H7 (cell line): Measurements from ENCODE around the gene NUP153. TPM values are rescaled to one million over a fixed set of nuclear protein-coding genes. Genes with fewer than 3 reads are reported as not detected.
A peak's percentile ranks its signal among the peaks of the same experiment; 100 is the strongest.
"Not testable (repeated sequence)": the region's sequence is repeated elsewhere in the genome, so short reads cannot be mapped to it uniquely, and the experiment has no call there.

Experiments
- DNase-seq: peaks from one replicate; pipeline ENCODE4 v3.0.0; 2012
- H3K27me3 ChIP-seq: 2 replicates; pipeline ENCODE4 v1.6.0; 2011; ENCODE audit warnings: mild to moderate bottlenecking, low read length; ENCODE audit not compliant: control insufficient read depth, insufficient read depth
- H3K36me3 ChIP-seq: replicated peaks from 2 replicates; pipeline ENCODE4 v1.5.1; 2011; ENCODE audit warnings: low read length; ENCODE audit not compliant: control insufficient read depth, insufficient read depth
- H3K4me3 ChIP-seq: 2 replicates; pipeline ENCODE4 v1.5.1; 2011; ENCODE audit warnings: low read depth, mild to moderate bottlenecking, control low read depth, low read length, moderate library complexity; ENCODE audit not compliant: insufficient read depth
- total RNA-seq: library from RNA; depleted of rRNA; stranded (reverse); fragments of >200 nt; shearing (Covaris generic); gene quantifications from 2 replicates; pipeline ENCODE4 v1.2.3, GENCODE V29; 2014; rRNA removed

Gene NUP153
- total RNA-seq, 1 experiment from 2014 or later, result 48.0 TPM

DNA sequence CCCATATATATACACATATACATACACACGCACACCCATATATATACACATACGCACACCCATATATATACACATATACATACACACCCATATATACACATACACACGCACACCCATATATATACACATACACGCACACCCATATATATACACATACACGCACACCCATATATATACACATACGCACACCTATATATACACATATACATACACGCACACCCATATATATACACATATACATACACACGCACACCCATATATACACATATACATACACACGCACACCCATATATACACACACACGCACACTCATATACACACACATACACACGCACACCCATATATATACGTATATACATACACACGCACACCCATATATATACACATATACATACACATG, 120.1 kb downstream of the NUP153 start:
- not testable (repeated sequence) for DNase-seq, H3K27me3 ChIP-seq, H3K4me3 ChIP-seq, H3K36me3 ChIP-seq

DNA sequence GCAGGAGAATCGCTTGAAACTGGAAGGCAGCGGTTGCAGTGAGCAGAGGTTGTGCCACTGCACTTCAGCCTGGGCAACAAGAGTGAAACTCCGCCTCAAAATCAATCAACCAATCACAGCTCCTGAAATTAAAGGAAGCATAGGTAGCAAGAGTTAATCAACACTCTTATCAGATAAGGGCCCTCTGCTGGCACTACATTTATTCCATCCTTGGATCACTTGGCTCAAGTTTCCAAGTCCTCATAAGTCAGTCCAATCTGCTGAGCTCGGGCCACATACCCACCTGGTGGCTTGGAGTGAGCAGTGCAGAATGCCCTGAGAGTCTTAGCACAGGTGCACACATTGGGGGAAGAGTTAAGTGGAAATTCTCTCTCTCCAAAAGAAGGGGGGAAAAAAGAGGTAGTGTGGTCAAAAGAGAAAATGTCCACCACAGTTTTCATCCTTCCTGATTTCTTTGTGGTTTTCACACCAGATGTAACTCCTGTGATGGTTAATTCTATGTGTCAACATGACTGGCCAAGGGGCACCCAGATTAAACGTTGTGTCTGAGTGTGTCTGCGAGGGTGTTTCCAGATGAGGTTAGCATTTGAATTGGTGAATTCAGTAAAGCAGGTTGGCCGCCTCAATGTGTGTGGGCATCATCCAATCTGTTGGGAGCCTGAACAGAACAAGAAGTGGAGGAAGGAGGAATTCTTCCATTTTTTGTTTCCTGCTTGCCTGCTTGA, 120.8 kb downstream of the NUP153 start:
- H3K27me3 ChIP-seq, result no peaks in the 10 kb centered on the region
- no peaks in the 10 kb centered on the region for H3K36me3 ChIP-seq
- H3K4me3 ChIP-seq, result no peak overlapping the region
- DNase-seq, result peak; percentile 56

DNA sequence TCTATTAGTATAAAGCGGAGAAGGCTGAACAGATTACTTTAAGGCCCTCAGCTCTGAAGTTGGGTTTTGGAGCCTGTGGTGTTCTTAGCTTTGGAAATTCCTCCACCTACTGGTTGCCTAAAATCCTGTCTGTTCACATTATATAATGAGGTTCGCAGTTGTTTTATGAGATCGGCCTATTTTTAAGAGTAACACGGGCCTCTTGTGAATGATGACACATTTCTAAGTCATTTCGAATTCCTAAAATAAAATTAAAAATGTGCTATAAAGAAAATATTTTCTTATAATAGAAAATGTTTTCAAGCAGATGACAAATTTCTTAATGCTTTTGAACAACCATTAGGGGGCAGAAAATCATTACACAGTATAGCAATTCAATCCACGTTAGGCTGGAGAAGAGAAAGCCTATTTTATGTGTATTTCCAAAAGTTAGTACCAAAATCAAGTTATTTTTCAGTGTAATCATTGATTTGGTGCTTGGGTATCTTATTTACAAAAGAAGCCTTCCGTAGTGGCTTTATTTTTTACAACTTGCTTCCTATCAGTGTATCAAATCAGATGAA, 122.4 kb downstream of the NUP153 start:
- peak; percentile 73 for DNase-seq
- Histone ChIP-seq H3K27me3 (no peaks in the 10 kb centered on the region), H3K4me3 (no peak overlapping the region), H3K36me3 (no peaks in the 10 kb centered on the region)

GRCh38 chr6:17583811-17584210, 122.9 kb downstream of the NUP153 start:
- H3K36me3 ChIP-seq, result no peaks in the 10 kb centered on the region
- DNase-seq, result no peak
- no peaks in the 10 kb centered on the region for H3K27me3 ChIP-seq
- no peak overlapping the region for H3K4me3 ChIP-seq

- not testable (repeated sequence) for H3K4me3 ChIP-seq, H3K36me3 ChIP-seq, DNase-seq, H3K27me3 ChIP-seq
Observed at GRCh38 chr6:17581282-17581681, 125.4 kb downstream of the NUP153 start.

DNA sequence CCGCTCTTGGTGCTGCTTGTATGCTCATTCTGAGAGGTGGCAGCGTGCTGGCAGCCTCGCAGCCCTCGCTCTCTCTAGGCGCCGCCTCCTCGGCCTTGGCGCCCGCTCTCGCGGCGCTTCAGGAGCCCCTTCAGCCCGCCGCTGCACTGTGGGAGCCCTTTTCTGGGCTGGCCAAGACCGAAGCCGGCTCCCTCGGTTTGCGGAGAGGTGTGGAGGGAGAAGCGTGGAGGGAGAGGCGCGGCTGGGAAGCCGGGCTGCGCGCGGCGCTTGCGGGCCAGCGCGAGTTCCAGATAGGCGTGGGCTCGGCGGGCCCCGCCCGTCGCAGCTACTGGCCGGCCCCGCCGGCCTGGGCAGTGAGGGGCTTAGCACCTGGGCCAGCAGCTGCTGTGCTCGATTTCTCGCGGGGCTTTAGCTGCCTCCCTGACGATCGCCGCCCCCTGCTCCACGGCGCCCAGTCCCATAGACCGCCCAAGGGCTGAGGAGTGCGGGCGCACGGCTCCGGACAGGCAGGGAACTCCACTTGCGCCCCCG, 126.1 kb downstream of the NUP153 start:
- no peak for DNase-seq
- Histone ChIP-seq H3K36me3 (no peaks in the 10 kb centered on the region), H3K4me3 (peak overlapping the region; percentile 26; the same call in 1 of the 2 replicates), H3K27me3 (no peaks in the 10 kb centered on the region)

- H3K36me3 ChIP-seq, result no peaks in the 10 kb centered on the region
- DNase-seq, result no peak
- H3K27me3 ChIP-seq, result no peaks in the 10 kb centered on the region
- no peak overlapping the region for H3K4me3 ChIP-seq
Observed at GRCh38 chr6:17577059-17577458, 129.7 kb downstream of the NUP153 start.

DNA sequence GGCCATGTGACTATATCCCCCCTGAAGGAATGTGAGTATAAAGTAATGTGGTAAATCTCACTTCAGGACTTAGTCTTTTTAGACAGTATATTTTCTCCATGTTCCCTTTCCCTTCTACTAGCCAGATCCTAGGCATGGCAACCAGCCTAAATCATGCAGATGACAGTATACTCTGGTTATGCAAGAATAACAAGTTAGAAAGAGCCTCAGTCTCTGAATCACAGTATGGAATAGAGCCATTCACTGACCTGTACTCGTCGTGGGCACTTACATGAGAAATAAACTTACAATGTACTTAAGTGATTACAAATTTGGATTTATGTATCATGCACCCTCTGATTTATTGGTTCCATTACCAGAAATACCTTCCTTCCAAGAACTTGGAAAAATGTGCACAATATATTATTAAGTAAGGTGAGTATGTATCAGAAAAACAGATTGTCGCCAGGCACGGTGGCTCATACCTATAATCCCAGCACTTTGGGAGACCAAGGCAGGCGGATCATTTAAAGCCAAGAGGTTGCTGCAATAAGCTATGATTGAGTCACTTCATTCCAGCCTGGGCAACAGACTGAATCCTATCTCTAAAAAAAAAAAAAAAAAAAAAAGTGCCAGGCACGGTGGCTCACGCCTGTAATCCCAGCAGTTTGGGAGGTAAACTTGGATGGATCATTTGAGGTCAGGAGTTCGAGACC, 131.7 kb downstream of the NUP153 start:
- no peak overlapping the region for H3K4me3 ChIP-seq

GRCh38 chr6:17565399-17565798, 141.3 kb downstream of the NUP153 start:
- no peaks in the 10 kb centered on the region for H3K36me3 ChIP-seq

More for the DNA sequence above, 131.7 kb downstream of the NUP153 start:
- DNase-seq, result no peak
- Histone ChIP-seq H3K36me3 (no peaks in the 10 kb centered on the region), H3K27me3 (no peaks in the 10 kb centered on the region)

More at GRCh38 chr6:17565399-17565798, 141.3 kb downstream of the NUP153 start:
- DNase-seq, result no peak
- no peak overlapping the region for H3K4me3 ChIP-seq
- H3K27me3 ChIP-seq, result no peaks in the 10 kb centered on the region

Other genes starting within 250 kb of the NUP153 start
- 10.2 and 12.0 TPM in 2 replicates for gene FAM8A1, start 106.6 kb downstream of the NUP153 start, total RNA-seq